ENCODE results near the gene CACNA1C. TPM values are rescaled to one million over a fixed set of nuclear protein-coding genes. Genes with fewer than 3 reads are reported as not detected.

Gene CACNA1C
- total RNA-seq, 4 donors from 2014 or later = 2.0 to 4.2 (median 2.5) TPM

- no peak for DNase-seq
- Histone ChIP-seq H3K27ac (no peak overlapping the region), H3K4me1 (no peaks in the 10 kb centered on the region), H3K4me3 (replicated peaks in 1 of 3) (no peak overlapping the region), H3K9me3 (no peaks in the 10 kb centered on the region), H3K27me3 (peaks cover 3% of the 10 kb centered on the region), H3K36me3 (no peaks in the 10 kb centered on the region)
- intact Hi-C loops (cut with DNase I) = no loop called here
- 65 to 68% methylated on average over 9 of the region's 9 CpGs for WGBS, 2 donors
- no peak for TF ChIP-seq CTCF (IDR thresholded peaks at IDR 0.05)
- TF ChIP-seq POLR2A (IDR thresholded peaks at IDR 0.05) = no peak
Observed at GRCh38 chr12:2076196-2076570, 23.4 kb downstream of the CACNA1C start.

GRCh38 chr12:2076728-2077127 is 23.9 kb downstream of the CACNA1C start:
- no peaks in the 10 kb centered on the region for H3K4me1 ChIP-seq
- TF ChIP-seq CTCF (IDR thresholded peaks at IDR 0.05) (no peak), POLR2A (IDR thresholded peaks at IDR 0.05) (no peak)
- no peak for DNase-seq
- H3K27ac ChIP-seq = no peak overlapping the region
- H3K9me3 ChIP-seq = no peaks in the 10 kb centered on the region
- 83 to 85% methylated on average over 10 of the region's 10 CpGs for WGBS, 2 donors
- H3K27me3 ChIP-seq = peaks cover 3% of the 10 kb centered on the region
- intact Hi-C loops (cut with DNase I) = no loop called here
- H3K36me3 ChIP-seq = no peaks in the 10 kb centered on the region
- H3K4me3 ChIP-seq (replicated peaks in 1 of 3) = no peak overlapping the region

DNA sequence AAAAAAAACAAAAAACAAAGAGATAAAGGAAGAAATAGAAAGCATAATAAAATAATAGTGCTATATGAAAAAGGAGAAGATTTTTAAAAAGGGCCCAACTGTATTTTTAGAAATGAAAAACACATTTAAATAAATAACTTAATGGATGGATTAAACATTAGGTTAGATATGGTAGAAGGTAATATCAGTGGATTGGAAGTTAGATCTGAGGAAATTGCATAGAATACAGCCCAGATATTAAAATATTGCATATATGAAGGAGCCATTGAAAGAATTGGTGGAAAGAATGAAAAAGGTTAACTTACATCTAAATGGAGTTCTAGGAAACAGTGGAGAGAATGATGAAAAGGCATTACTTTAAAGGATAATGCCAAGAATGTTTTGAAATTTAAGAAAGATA is 27.8 kb downstream of the CACNA1C start:
- Histone ChIP-seq H3K9me3 (no peaks in the 10 kb centered on the region), H3K27me3 (peaks cover 3% of the 10 kb centered on the region), H3K36me3 (no peaks in the 10 kb centered on the region), H3K4me1 (no peaks in the 10 kb centered on the region), H3K27ac (no peak overlapping the region), H3K4me3 (replicated peaks in 1 of 3) (no peak overlapping the region)
- intact Hi-C loops (cut with DNase I) = no loop called here
- DNase-seq = no peak
- no peak for TF ChIP-seq POLR2A (IDR thresholded peaks at IDR 0.05)
- no peak for TF ChIP-seq CTCF (IDR thresholded peaks at IDR 0.05)

GRCh38 chr12:2082321-2082720 is 29.5 kb downstream of the CACNA1C start:
- no peak for DNase-seq
- Histone ChIP-seq H3K27me3 (no peaks in the 10 kb centered on the region), H3K4me1 (no peaks in the 10 kb centered on the region), H3K27ac (no peak overlapping the region), H3K4me3 (replicated peaks in 1 of 3) (no peak overlapping the region), H3K9me3 (no peaks in the 10 kb centered on the region), H3K36me3 (no peaks in the 10 kb centered on the region)
- TF ChIP-seq CTCF (IDR thresholded peaks at IDR 0.05) = no peak
- TF ChIP-seq POLR2A (IDR thresholded peaks at IDR 0.05) = no peak
- intact Hi-C loops (cut with DNase I) = no loop called here
- WGBS, 2 donors = 69 to 80% methylated on average over 6 of the region's 6 CpGs

DNA sequence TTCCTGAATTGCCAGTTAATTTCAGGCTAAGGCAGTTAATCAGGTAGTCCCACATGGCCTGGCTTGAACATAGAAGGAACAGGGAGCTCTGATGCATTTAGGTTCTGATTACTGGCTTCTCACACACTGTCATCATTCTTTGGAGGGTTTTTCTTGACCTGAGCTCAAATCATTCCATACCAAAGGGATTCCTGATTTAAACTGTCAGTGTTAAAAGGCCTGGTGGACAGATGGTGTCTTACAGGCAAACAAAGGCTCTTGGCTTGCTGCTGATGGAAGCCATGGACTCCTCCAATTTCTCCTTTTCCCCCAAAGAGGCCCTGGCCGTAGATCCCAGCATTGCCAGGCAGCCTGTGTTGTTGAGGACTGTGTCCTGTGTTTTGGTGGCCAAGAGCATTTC is 30.2 kb downstream of the CACNA1C start:
- no peaks in the 10 kb centered on the region for H3K27me3 ChIP-seq
- no peak overlapping the region for H3K4me3 ChIP-seq (replicated peaks in 1 of 3)
- TF ChIP-seq POLR2A (IDR thresholded peaks at IDR 0.05) = no peak
- TF ChIP-seq CTCF (IDR thresholded peaks at IDR 0.05) = no peak
- no peak for DNase-seq
- intact Hi-C loops (cut with DNase I) = no loop called here
- H3K4me1 ChIP-seq = no peaks in the 10 kb centered on the region
- H3K36me3 ChIP-seq = no peaks in the 10 kb centered on the region
- H3K27ac ChIP-seq = no peak overlapping the region
- WGBS, 2 donors = 27 to 88% methylated on average over 1 of the region's 1 CpG
- H3K9me3 ChIP-seq = no peaks in the 10 kb centered on the region
